DMS79 treated with DMSO at 0.1 percent for 48 hours (cell line): ENCODE measurements around the gene SPEF2.
A peak's percentile ranks its signal among the peaks of the same experiment; 100 is the strongest.

ENCODE experiments used
- DNase-seq: peaks from one replicate; lab custom pipeline; 2025; lab: John Stamatoyannopoulos, UW

The SPEF2 gene

GRCh38 chr5:35778259-35778769 is 160.7 kb downstream of the SPEF2 start:
- DNase-seq, result no peak

DNA sequence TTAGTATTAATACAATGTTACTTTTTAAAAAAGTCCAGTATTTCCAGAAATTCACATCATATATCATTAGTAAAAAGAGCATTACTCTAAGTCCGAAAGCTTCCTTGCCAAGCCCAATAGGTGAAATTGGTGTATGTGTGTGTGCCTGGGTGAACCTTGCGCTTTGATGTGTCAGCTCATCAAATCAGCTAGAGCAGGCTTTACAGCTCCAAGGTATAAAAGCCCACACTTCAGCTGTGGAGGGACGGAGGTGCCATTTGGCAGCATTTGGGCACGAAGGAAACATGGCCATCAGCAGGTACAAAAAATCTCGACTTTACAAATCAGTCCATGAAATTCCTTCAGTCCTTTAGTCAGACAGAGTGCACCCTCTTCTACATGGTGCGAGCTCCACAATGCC is 162.6 kb downstream of the SPEF2 start:
- no peak for DNase-seq

DNA sequence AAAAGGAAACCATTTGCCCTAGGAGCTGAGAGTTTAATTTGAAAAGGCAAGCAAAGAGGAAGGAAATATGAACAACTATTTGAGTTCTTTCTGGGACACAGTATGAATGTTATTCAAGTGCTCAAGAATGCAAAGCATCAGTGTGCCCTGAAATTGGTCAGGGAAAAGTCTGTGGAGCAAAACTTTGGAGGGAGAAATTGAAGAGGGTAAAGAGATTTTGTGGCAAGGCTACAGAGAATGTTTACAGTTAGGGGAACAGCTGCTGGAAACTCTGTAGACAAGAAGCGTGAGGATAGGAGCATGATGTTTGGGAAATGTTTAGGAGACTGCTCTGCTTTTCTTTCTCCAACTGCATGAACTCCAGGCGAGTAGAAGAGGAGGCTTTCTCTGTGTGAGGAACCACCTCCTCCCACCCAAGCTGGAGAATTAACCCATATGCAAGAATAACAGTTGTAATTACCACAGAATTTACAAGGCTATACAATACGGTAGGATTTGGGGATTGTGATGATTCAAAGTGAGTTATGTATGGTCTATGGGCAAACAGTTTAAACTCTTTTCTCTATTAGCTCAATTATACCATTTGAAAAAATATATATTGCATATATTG is 163.6 kb downstream of the SPEF2 start:
- DNase-seq, result no peak

DNA sequence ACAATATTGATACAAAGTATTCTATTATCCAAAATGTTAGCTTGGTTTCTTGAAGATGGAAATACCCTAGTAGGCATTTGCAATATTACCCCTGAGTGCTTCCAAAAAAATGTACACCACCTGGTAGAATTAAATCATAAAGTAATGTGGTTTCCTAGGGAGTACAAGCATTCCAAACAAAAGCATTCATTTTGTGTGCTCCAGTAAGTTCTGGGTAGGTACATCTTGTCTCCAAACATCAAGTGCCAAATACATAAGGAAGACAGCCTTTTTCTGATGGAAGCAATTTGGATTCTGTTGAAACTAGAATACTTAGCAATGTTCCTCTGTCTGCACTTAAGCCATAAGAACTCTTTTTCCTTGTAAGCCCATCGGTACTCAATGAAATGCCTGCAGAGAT is 165.9 kb downstream of the SPEF2 start:
- DNase-seq, result no peak

DNA sequence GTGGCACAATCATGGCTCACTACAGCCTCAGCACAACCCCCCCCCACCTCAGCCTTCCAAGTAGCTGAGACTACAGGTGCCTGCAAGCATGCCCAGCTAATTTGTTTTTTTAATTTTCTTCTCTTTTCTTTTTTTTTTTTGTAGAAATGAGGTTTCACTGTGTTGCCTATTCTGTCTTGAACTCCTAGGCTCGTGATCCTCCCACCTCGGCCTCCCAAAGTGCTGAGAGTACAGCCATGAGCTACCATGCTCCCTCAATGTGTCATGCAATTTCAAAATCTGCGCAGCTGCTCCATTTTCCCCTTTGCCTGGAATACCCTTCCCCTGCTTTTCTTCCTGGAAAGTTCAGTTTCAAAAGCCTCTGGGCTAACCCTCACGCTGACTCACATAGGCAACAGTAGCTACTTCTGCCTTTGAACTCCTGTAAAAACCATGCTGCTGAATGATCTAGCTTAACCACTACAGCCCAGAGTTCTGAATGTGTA is 168.0 kb downstream of the SPEF2 start:
- DNase-seq, result no peak

GRCh38 chr5:35788724-35789123 is 171.1 kb downstream of the SPEF2 start:
- DNase-seq, result no peak

DNA sequence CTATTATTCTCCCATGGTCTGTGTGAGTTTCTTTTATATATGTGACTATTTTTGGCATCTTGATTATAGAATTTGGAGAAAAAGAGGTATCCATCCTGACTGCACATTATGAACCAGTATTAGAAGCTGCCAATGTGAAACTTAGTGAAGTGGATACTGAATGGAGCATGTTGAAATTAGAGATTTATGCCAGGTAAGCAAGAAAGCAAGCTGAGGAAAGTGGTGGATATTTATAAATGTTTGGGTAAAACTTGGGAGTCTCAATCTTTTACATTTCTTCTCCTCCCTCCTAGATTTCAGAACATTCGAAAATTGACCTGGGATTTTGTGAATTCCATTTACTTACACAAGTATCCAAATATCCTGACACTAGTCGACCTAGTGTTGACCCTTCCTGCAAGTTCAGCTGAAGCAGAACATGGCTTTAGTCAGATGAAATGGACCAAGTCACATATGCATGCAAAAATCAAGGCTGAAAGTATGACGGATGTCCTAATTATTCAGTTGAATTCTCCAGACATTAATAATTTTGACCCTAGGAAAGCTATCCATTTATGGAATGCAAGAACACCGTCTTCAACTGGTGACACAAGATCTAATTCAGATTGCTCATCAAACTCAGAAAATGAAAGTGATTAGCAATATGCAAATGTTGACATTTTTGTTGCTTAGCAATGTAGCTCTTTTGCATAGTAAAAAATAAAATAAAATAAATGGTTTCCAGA is 172.2 kb downstream of the SPEF2 start:
- DNase-seq, result no peak

DNA sequence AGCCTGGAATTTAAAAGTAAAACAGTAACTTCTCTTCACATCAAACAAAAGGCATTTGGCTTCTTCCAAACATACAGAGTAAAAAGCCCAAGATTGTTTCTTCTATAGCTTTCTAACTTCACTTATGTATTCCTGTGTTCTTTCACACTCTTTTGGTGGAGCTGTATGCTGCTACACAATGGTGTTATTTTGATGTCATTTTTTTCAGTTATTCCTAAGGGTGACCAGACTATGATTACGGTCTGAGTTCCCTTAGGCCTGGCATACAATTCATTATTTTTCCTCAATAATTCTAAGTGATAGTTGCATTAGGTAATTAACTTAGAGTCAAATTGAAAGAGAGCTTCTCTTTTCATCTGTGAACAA is 172.8 kb downstream of the SPEF2 start:
- DNase-seq, result no peak

DNA sequence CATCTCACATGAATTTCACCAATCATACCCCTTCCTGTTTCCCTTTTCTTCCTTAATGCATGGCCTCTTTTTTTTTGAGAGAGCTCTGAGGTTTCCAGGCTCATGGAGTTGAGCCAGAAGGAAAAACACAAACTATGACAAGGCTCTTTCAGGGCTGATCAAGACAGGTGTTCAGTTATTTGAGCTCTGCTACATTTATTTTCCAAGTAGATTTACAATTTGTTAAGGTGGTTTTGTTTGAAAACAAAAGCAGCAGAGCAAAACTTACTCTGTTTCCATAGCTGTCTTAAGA is 176.6 kb downstream of the SPEF2 start:
- DNase-seq, result peak; percentile 88

DNA sequence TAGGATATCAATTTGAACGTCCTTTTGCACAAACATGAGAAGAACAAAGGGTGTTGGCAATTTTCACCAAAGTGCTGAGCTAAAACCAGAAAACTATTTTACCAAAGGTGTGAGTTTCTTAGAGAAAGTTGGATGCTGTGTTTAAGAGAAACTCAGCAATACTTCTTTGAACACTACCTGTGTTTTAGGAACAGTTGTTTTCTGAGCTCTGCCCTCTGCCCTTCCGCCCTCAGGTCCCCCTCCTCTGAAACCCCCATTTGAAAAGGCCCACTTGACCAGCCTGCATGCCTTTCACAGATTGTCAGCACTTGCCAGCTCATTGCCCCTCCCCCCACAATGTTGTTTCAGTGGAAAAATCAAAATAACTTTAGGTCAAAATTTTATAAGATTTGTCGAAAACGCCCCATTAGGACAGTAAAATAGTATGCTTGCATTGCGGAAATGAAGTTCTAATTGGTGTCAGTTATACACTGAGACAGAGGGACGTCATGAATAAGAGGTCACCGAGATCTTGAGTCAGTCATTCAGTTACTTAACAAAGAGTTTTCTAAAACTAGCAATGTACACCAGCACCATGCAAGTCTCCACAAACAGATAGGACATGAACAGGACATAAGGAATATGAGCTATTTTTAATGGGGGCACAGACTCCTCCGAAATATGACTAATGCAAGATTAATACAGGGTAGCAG is 177.2 kb downstream of the SPEF2 start:
- DNase-seq, result no peak

- DNase-seq, result no peak
Observed at GRCh38 chr5:35799181-35799580, 181.5 kb downstream of the SPEF2 start.

DNA sequence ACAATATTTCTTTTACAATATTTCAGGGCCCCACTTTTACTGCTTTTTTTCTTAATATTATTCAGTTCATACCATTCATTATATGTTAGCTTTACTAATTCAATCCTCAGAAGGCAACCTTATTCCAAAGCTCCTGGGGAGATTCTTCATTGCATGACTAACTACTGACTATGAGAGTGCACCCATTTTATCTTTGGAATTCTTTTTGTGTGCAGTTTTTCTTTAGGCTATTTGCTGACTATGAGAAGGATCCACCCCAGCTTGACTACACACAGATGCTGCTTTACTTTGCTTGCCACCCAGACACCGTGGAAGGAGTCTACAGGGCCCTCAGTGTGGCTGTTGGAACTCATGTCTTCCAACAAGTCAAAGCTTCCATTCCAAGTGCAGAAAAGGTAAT is 182.1 kb downstream of the SPEF2 start:
- no peak for DNase-seq

- DNase-seq, result peak; percentile 86
Observed at GRCh38 chr5:35803191-35803651, 185.6 kb downstream of the SPEF2 start.

DNA sequence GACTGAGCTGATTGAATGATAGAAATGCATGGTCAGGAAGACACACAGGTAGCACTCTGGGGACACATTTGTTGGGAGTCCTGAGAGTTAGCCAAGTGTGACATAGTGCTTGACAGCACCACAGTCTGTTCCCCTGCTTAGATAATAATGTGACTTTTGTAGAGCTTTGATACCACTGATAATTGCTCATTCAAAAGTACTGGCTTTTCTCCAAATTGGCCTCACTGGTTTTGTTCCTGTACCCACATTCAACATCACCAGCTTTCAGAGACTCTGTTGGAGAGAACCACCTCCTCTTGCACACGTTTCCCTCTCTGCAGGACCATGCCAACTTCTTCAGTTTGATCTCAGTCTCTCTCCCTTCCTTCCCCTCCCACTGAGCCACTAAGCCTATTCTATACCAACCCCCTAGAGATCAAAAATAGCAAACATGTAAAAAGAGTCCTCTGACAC is 186.6 kb downstream of the SPEF2 start:
- peak; percentile 58 for DNase-seq

DNA sequence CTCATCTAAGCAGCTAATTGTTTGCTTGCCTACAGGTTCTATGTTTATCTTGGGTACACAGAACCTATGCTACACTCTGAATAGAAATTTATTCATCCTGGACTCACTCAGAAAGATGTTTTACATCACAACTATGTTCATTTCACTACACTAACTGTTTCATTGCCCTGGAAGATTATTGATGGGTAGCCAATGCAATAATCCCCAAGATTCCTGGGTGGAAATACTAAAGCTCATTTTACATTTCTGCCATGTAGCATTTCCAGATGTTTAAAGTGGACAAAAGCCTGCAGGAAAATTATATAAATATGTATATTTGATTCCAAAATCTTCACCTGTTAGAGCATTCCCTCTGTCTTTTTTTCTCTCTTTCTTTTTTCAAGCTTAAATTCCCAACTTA is 187.2 kb downstream of the SPEF2 start:
- no peak for DNase-seq

- DNase-seq, result peak; percentile 20
Observed at GRCh38 chr5:35810601-35811000, 192.9 kb downstream of the SPEF2 start.

GRCh38 chr5:35811108-35811741 is 193.6 kb downstream of the SPEF2 start:
- DNase-seq, result no peak

GRCh38 chr5:35813521-35813920 is 195.9 kb downstream of the SPEF2 start:
- no peak for DNase-seq

DNA sequence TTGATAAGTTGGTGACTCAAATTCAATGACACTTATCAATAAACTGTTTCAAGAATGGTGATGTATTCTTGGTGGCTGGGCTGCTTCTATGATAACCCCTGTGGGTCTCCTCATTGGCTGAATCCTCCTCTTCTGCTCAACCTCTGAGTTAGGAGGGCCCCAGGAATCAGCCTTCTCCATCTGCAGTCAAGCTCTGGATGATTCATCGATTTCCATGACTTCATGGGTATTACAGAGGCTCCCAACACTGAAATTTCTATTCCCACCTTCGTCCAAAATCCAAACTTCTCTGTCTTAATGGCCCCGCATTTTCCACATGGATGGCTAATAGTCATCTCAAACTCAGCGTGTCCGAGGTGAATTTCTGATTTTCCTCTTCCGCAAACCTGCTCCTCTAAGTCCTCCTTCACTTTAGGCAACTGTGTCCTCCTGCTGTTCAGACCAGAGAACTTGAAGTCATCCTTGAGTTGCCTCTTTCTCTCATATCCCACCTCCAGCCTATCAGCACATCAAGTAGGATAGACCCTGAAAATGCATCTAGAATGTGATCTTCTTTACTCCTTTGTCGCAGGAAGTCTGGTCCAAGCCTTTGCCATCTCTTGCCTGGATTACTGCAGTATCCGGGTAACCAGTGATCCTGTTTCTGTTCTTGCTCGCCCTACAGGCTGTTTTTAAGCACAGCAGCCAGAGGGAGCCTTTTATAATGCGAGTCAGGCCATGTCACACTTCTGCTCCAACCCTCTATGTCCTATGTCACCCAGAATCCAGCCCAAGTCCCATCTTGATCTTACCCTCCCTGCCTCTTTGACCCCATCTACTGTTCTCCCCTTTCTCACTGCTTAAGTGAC is 197.7 kb downstream of the SPEF2 start:
- no peak for DNase-seq

- no peak for DNase-seq
Observed at GRCh38 chr5:35816881-35817521, 199.3 kb downstream of the SPEF2 start.

DNA sequence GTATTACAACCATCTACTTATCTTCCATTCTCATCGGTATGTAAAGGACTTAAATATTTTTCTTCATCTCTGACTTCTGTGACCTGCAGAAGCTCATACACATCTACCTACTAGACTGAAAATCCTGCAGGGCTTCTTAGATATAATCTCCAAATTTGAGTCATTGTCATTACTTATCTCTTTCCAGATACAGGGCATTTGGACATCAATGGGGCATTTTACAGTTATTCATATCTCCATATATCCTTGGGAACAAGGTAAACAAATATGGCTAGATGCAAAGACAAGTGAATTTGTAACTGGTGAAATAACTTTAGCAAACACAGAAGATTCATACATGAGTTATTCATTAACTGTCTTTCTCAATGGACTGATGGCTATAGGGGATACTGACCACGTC is 201.4 kb downstream of the SPEF2 start:
- DNase-seq, result no peak
